ENCODE measurements around the gene BAIAP2.

BAIAP2 gene

DNA sequence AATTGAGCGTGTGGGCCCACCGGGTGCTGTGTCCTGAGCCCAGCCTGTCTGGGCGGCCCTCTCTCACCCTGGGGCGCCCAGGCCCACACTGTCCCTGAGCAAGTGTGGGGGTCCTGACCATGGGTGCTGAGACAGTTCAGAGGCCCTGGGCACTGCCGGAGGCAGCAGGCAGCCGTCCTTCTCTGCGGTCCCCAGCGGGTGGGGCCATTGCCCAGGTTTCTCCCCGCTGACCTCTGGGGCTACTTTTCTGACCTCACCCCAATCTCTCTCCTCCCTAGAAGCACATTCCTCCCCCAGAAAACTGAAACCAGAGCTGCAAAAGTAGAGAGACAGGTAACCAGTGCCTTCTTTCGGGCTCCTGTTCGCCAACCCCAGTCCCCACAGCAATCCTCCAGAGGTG is 94.3 kb downstream of the BAIAP2 start:
- H3K9ac ChIP-seq (ENCODE audit: low read length in 5 of 5) = no peak overlapping the region
- H3K4me1 ChIP-seq (ENCODE audit: control insufficient read depth in 5 of 5, insufficient read depth in 5 of 5, low read length in 5 of 5) = no peaks in the 10 kb centered on the region
- no peaks in the 10 kb centered on the region for H3K9me3 ChIP-seq (ENCODE audit: control insufficient read depth in 5 of 5, low read length in 5 of 5)
- no peaks in the 10 kb centered on the region for H3K36me3 ChIP-seq (ENCODE audit: control insufficient read depth in 5 of 5, insufficient read depth in 5 of 5, low read length in 5 of 5)
- no peak overlapping the region for H3K4me3 ChIP-seq (ENCODE audit: low read depth in 1 of 5, low read length in 5 of 5)
- H3K27me3 ChIP-seq (ENCODE audit: control insufficient read depth in 5 of 5, insufficient read depth in 4 of 5, low read length in 5 of 5) = peaks cover 0 to 23% (median 10%) of the 10 kb centered on the region in 5 donors
- H3K27ac ChIP-seq (ENCODE audit: low read depth, low read length) = no peak overlapping the region

DNA sequence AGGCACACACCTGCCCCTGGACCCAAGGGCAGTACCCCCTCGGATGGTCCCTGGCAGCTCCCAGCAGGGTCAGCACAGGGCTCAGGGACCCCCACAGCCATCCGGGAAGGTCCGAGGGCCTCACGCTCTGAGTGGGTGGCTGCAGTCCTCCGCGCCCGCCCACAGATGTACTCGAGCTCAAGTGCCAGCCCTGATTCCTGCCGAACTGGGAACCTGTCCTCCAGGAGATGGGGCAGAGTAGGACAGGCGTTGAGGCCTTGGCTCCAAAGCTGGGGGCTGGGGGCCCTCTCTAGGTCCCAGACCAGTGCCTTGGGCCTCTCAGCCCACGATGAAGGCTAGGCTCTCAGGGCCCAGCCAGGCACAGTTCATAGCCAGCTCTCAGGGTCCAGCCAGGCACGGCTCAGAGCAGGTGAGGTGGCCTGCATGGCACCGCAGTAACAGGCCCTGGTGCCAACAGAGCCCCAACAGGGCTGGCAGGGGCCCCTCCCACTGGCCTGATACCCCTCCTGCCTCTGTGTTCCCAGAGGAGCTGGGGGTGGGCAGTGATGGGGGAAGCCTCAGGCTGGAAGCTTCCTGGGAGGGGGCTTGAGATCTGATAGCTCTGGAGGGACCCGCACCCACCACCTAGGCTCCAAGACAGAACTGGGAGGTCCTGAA is 94.9 kb downstream of the BAIAP2 start:
- H3K27ac ChIP-seq (ENCODE audit: low read depth, low read length) = no peak overlapping the region

DNA sequence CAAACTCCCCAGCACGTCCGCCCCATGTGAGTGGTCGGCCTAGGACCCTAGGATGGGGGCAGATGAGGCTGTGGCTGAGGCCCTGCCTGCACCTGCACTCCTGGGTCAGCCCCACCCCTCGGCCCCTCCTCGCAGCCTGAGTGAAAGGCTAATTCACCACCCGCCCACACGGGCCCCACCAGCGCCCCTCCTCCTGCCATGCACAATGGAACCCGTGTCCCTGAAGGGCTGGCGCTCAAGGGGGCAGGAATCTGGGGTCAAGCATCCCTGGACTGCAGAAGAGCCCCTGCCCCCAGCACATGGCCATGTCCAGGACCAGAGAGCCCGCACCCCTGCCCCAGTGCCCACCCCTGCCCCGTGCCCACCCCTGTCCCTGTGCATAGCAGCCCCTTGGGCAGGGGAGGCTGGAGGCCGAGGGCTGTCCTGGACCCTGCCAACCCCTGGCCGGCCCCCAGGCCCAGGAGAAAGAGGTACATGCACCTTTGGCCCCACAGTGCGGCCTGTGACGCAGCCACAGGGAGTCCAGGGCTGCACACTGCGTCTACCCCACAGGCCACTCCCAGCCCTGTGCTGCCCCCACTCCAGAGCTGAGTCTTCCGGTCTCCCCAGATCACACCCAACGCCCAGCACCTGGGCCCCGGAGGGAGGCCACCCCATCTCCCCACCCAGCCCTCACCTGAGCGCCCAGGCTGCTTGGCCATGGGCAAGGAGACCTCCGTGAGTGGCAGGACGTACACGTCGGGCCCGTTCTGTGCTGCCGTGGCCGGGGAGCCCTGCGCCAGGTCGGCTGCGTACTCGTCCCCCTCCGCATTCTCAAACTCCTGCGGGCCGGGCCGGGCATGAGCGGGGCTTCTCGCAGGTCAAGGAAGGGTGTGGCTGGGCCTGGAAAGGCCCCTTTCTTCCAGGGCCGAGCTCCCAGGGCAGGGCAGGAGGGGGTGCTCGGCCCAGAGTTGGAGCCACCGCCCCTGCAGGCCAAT is 95.7 kb downstream of the BAIAP2 start:
- peaks cover 0 to 16% (median 11%) of the 10 kb centered on the region in 5 donors for H3K27me3 ChIP-seq (ENCODE audit: control insufficient read depth in 5 of 5, insufficient read depth in 4 of 5, low read length in 5 of 5)
- no peaks in the 10 kb centered on the region for H3K4me1 ChIP-seq (ENCODE audit: control insufficient read depth in 5 of 5, insufficient read depth in 5 of 5, low read length in 5 of 5)
- H3K27ac ChIP-seq (ENCODE audit: low read depth, low read length) = no peak overlapping the region
- no peak overlapping the region for H3K4me3 ChIP-seq (ENCODE audit: low read depth in 1 of 5, low read length in 5 of 5)
- H3K9ac ChIP-seq (ENCODE audit: low read length in 5 of 5) = no peak overlapping the region
- H3K9me3 ChIP-seq (ENCODE audit: control insufficient read depth in 5 of 5, low read length in 5 of 5) = no peaks in the 10 kb centered on the region
- no peaks in the 10 kb centered on the region for H3K36me3 ChIP-seq (ENCODE audit: control insufficient read depth in 5 of 5, insufficient read depth in 5 of 5, low read length in 5 of 5)

More for the DNA sequence above, 94.9 kb downstream of the BAIAP2 start:
- Histone ChIP-seq H3K9ac (ENCODE audit: low read length in 5 of 5) (no peak overlapping the region), H3K9me3 (ENCODE audit: control insufficient read depth in 5 of 5, low read length in 5 of 5) (no peaks in the 10 kb centered on the region), H3K4me3 (ENCODE audit: low read depth in 1 of 5, low read length in 5 of 5) (no peak overlapping the region), H3K4me1 (ENCODE audit: control insufficient read depth in 5 of 5, insufficient read depth in 5 of 5, low read length in 5 of 5) (no peaks in the 10 kb centered on the region), H3K27me3 (ENCODE audit: control insufficient read depth in 5 of 5, insufficient read depth in 4 of 5, low read length in 5 of 5) (peaks cover 0 to 19% (median 11%) of the 10 kb centered on the region in 5 donors), H3K36me3 (ENCODE audit: control insufficient read depth in 5 of 5, insufficient read depth in 5 of 5, low read length in 5 of 5) (no peaks in the 10 kb centered on the region)

DNA sequence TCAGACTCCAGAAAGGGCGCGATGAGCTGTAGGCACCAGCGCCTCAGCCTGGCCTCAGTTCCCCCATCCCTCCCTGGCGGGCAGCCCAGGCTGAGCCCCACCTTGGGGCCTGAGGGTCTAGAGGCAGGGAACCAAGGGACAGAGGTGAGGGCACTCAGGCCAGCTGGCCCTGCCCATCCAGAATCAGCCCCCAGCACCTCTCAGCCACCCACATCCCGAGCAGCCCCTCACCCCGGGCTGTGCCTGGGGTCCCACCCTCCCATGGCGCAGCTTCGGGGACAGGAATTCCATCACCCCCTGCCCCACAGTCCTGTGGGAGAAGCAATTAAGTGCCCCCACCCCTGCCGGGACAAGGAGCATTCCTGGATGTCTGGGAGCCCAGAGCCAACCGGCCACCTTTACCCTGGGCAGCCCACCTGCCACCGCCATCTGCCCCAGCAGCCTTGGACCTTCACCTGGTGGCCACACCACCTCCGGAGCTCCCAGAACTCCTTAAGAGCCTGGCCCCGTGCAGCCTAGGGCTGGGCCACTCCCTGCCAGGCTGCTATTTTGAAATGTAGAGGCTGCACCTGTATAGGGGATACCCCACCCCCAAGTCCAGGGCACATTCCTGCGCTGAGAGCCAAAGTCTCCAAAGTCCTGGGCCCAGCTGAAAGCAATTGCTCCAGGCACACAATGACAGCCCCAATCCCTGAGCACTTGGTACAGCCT is 96.7 kb downstream of the BAIAP2 start:
- H3K4me3 ChIP-seq (ENCODE audit: low read depth in 1 of 5, low read length in 5 of 5) = no peak overlapping the region
- no peak overlapping the region for H3K27ac ChIP-seq (ENCODE audit: low read depth, low read length)
- H3K9ac ChIP-seq (ENCODE audit: low read length in 5 of 5) = no peak overlapping the region
- H3K27me3 ChIP-seq (ENCODE audit: control insufficient read depth in 5 of 5, insufficient read depth in 4 of 5, low read length in 5 of 5) = peaks cover 0 to 11% (median 5%) of the 10 kb centered on the region in 5 donors
- no peaks in the 10 kb centered on the region for H3K4me1 ChIP-seq (ENCODE audit: control insufficient read depth in 5 of 5, insufficient read depth in 5 of 5, low read length in 5 of 5)
- H3K9me3 ChIP-seq (ENCODE audit: control insufficient read depth in 5 of 5, low read length in 5 of 5) = no peaks in the 10 kb centered on the region
- H3K36me3 ChIP-seq (ENCODE audit: control insufficient read depth in 5 of 5, insufficient read depth in 5 of 5, low read length in 5 of 5) = no peaks in the 10 kb centered on the region

DNA sequence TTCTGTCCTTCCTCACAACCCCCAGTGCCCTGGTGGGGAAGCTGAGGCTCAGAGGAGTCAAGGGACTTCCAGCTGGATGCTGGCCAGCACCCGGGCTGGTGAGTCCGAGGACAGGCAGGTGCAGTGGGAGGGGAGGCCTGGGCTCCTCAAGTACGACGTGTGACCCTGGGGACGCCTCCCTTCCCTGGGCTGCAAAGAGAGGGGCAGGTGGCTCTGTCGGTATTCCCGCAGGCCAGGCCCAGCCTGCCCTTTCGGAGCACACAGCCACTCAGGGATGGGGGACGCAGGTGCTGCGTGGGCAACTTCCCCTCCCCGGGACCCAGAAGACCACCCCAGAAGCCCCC is 97.2 kb downstream of the BAIAP2 start:
- H3K9me3 ChIP-seq (ENCODE audit: control insufficient read depth in 5 of 5, low read length in 5 of 5) = no peaks in the 10 kb centered on the region
- no peak overlapping the region for H3K27ac ChIP-seq (ENCODE audit: low read depth, low read length)
- H3K27me3 ChIP-seq (ENCODE audit: control insufficient read depth in 5 of 5, insufficient read depth in 4 of 5, low read length in 5 of 5) = peaks cover 0 to 11% (median 5%) of the 10 kb centered on the region in 5 donors
- H3K36me3 ChIP-seq (ENCODE audit: control insufficient read depth in 5 of 5, insufficient read depth in 5 of 5, low read length in 5 of 5) = no peaks in the 10 kb centered on the region
- H3K9ac ChIP-seq (ENCODE audit: low read length in 5 of 5) = no peak overlapping the region
- no peak overlapping the region for H3K4me3 ChIP-seq (ENCODE audit: low read depth in 1 of 5, low read length in 5 of 5)
- H3K4me1 ChIP-seq (ENCODE audit: control insufficient read depth in 5 of 5, insufficient read depth in 5 of 5, low read length in 5 of 5) = no peaks in the 10 kb centered on the region

DNA sequence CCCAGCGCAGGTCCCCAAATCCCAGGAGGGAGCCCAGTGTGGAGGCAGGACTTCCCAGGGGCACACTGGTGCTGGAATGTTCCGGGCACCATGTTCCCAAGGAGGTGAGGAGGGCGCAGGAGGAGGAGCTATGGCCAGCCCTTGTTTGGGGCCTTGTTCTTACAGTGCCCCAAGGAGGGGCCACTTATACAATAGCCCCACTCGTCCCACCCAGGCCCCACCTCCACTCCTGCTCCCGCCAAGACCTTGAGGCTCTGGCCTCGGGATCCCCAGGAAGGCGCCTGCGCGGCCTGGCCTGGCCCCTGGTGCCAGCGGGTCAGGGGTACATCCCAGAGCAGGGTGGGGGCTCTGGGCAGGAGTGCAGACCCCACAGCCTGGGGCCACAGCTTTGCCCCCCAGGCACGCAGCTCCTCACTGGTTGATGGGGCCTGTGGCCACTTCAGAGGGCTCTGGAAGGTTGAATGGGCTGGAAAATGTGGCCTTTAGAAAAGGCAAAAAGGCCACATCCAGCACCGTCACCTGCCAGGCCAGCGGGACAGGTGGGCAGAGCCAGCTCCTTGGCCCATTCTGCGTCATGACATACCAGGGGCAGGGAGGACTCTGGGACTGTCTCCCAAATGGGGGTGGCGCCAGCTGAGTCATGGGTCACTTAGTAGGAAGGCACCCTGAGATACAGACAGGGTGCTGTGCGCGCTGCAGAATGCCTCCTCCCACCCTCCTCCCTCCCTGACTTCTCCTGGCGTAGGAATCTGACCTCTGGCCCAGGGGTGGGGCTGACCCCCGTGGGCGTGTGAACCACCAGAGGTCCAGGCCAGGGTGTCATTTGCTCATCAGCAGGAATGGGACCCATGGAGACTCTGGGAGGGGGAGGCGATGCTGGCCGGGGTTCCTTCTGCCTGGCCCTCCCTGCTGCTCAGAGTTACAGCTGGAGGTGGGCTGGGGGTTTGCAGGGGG is 98.1 kb downstream of the BAIAP2 start:
- Histone ChIP-seq H3K36me3 (ENCODE audit: control insufficient read depth in 5 of 5, insufficient read depth in 5 of 5, low read length in 5 of 5) (no peaks in the 10 kb centered on the region), H3K9me3 (ENCODE audit: control insufficient read depth in 5 of 5, low read length in 5 of 5) (peaks cover 0 to 2% (median 0%) of the 10 kb centered on the region in 5 donors), H3K27me3 (ENCODE audit: control insufficient read depth in 5 of 5, insufficient read depth in 4 of 5, low read length in 5 of 5) (peaks cover 0 to 11% (median 3%) of the 10 kb centered on the region in 5 donors), H3K27ac (ENCODE audit: low read depth, low read length) (no peak overlapping the region), H3K9ac (ENCODE audit: low read length in 5 of 5) (no peak overlapping the region), H3K4me3 (ENCODE audit: low read depth in 1 of 5, low read length in 5 of 5) (no peak overlapping the region), H3K4me1 (ENCODE audit: control insufficient read depth in 5 of 5, insufficient read depth in 5 of 5, low read length in 5 of 5) (no peaks in the 10 kb centered on the region)

DNA sequence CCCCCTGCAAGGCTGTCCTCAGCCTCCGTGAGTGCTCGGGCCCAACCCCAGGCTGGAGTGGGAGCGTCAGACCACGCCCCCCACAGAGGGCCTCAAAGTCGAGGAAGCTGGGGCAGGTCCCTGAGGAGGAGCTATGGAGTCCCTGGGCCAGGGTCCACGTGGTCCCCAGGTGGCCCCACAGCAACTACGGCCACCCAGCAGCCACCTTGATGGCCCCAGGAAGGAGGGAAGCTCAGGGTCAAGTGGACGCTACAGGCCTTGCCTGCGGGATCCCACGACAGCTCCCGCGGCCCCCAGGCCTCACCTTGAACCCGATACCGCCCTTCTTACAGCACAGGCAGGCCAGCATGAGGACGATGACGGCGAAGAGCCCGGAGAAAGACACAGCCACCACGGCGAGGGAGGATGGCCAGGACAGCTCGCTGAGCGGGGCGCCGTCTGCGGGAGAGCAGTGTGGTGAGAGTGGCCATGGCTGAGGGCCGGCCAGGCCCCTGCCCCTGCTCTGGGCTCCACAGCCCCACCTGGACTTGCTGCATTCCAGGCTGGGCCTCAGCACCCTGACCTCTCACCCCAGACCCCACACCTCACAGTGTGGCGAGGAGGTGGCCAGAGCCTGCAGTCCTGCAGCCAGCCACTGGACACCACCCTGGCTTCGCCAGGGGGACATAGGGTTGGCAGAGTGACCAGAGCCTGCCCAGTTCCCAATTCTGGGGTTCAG is 99.3 kb downstream of the BAIAP2 start:
- no peak overlapping the region for H3K4me3 ChIP-seq (ENCODE audit: low read depth in 1 of 5, low read length in 5 of 5)
- H3K9me3 ChIP-seq (ENCODE audit: control insufficient read depth in 5 of 5, low read length in 5 of 5) = peaks cover 0 to 4% (median 0%) of the 10 kb centered on the region in 5 donors
- H3K27ac ChIP-seq (ENCODE audit: low read depth, low read length) = no peak overlapping the region
- H3K9ac ChIP-seq (ENCODE audit: low read length in 5 of 5) = no peak overlapping the region
- no peaks in the 10 kb centered on the region for H3K36me3 ChIP-seq (ENCODE audit: control insufficient read depth in 5 of 5, insufficient read depth in 5 of 5, low read length in 5 of 5)
- H3K27me3 ChIP-seq (ENCODE audit: control insufficient read depth in 5 of 5, insufficient read depth in 4 of 5, low read length in 5 of 5) = peaks cover 0 to 11% (median 3%) of the 10 kb centered on the region in 5 donors
- H3K4me1 ChIP-seq (ENCODE audit: control insufficient read depth in 5 of 5, insufficient read depth in 5 of 5, low read length in 5 of 5) = no peaks in the 10 kb centered on the region

DNA sequence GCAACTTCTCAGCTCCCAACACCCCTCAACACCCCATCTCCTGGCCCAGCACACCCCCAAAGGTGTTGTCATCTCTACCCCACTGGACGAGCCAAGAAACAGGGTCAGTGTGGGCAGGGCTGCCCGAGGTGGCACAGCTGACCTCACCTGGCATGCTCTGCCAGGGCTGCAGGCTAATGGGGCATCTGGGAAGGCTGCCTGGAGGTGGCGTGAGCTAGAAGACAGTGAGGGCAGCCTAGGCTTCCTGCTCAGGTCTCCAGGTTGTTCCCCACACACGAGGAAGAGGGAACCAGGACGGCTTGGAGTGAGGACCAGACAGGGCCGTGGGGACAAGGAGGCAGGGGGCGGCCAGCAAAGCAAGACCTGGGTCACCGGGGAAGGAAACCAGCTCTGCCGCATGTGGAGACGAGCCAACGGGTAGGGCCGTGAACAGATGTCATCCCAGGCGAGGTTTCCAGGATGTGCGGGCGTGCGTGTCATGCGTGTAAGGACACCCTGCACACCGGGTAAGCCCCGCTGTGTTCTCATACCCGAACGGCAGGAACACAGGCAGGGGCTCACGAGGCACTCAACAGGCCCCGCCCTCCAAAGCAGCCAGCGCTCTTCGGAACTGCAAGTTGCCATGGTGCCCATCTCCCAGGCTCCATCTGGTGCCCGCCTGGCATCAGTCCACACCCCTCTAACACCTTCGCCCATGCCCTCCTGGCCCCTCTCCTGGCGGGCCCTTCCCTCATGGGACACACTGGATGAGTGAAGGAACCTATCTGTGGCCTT is 100.7 kb downstream of the BAIAP2 start:
- Histone ChIP-seq H3K9me3 (ENCODE audit: control insufficient read depth in 5 of 5, low read length in 5 of 5) (peaks cover 0 to 4% (median 0%) of the 10 kb centered on the region in 5 donors), H3K4me3 (ENCODE audit: low read depth in 1 of 5, low read length in 5 of 5) (no peak overlapping the region), H3K9ac (ENCODE audit: low read length in 5 of 5) (no peak overlapping the region), H3K36me3 (ENCODE audit: control insufficient read depth in 5 of 5, insufficient read depth in 5 of 5, low read length in 5 of 5) (no peaks in the 10 kb centered on the region), H3K27me3 (ENCODE audit: control insufficient read depth in 5 of 5, insufficient read depth in 4 of 5, low read length in 5 of 5) (peaks cover 0 to 6% (median 3%) of the 10 kb centered on the region in 5 donors), H3K27ac (ENCODE audit: low read depth, low read length) (no peak overlapping the region), H3K4me1 (ENCODE audit: control insufficient read depth in 5 of 5, insufficient read depth in 5 of 5, low read length in 5 of 5) (no peaks in the 10 kb centered on the region)
